EH (cell line): Measurements from ENCODE around the gene SPEN.

ENCODE experiments used
- DNase-seq: peaks from one replicate; pipeline ENCODE4 v3.0.0-alpha.2; 2015; ENCODE audit warnings: low read depth

Gene SPEN

GRCh38 chr1:15985611-15986297 lies 138.2 kb downstream of the SPEN start:
- peak; percentile 43 for DNase-seq

- no peak for DNase-seq
Measured at GRCh38 chr1:15988856-15989736, 141.6 kb downstream of the SPEN start.

GRCh38 chr1:15989776-15990175 lies 142.3 kb downstream of the SPEN start:
- no peak for DNase-seq
